ENCODE measurements around the gene NXPH4. TPM values are rescaled to one million over a fixed set of nuclear protein-coding genes. Genes with fewer than 3 reads are reported as not detected.

The NXPH4 gene
- total and polyA plus RNA-seq, 2 donors: 0.28 to 0.79 TPM

- Histone ChIP-seq H3K4me1 (ENCODE audit: insufficient read depth) (no peaks in the 10 kb centered on the region), H3K36me3 (ENCODE audit: insufficient read depth) (no peaks in the 10 kb centered on the region), H3K4me3 (ENCODE audit: low read depth, low read length) (no peak overlapping the region), H3K27ac (ENCODE audit: low read depth) (no peak overlapping the region)
- DNase-seq (ENCODE audit: extremely low spot score): no peak
- 70% methylated on average over 3 of the region's 3 CpGs for WGBS
Measured at GRCh38 chr12:57250541-57250940, 33.9 kb downstream of the NXPH4 start.

- WGBS: 67% methylated on average over 7 of the region's 7 CpGs
- Histone ChIP-seq H3K4me3 (ENCODE audit: low read depth, low read length) (no peak within 1 kb of the TSS), H3K36me3 (ENCODE audit: insufficient read depth) (no peaks in the 10 kb centered on the region), H3K27ac (ENCODE audit: low read depth) (no peak within 1 kb of the TSS), H3K4me1 (ENCODE audit: insufficient read depth) (no peaks in the 10 kb centered on the region)
- no peak for DNase-seq (ENCODE audit: extremely low spot score)
Measured at GRCh38 chr12:57250956-57251355, 34.4 kb downstream of the NXPH4 start, which contains the start of gene STAC3. TSS of gene STAC3 (minus strand) at chr12:57251187. CDS start at chr12:57249636, 1,551 bp downstream.

GRCh38 chr12:57254506-57255280, 38.1 kb downstream of the NXPH4 start:
- WGBS: 92% methylated on average over 14 of the region's 14 CpGs
- Histone ChIP-seq H3K27ac (ENCODE audit: low read depth) (no peak overlapping the region), H3K4me3 (ENCODE audit: low read depth, low read length) (no peak overlapping the region), H3K4me1 (ENCODE audit: insufficient read depth) (no peaks in the 10 kb centered on the region), H3K36me3 (ENCODE audit: insufficient read depth) (no peaks in the 10 kb centered on the region)
- DNase-seq (ENCODE audit: extremely low spot score): no peak

- no peak for DNase-seq (ENCODE audit: extremely low spot score)
- H3K36me3 ChIP-seq (ENCODE audit: insufficient read depth): no peaks in the 10 kb centered on the region
- no peak overlapping the region for H3K27ac ChIP-seq (ENCODE audit: low read depth)
- no peak overlapping the region for H3K4me3 ChIP-seq (ENCODE audit: low read depth, low read length)
- 84% methylated on average over 6 of the region's 6 CpGs for WGBS
- no peaks in the 10 kb centered on the region for H3K4me1 ChIP-seq (ENCODE audit: insufficient read depth)
Measured at GRCh38 chr12:57255916-57256315, 39.3 kb downstream of the NXPH4 start.

- Histone ChIP-seq H3K36me3 (ENCODE audit: insufficient read depth) (no peaks in the 10 kb centered on the region), H3K4me3 (ENCODE audit: low read depth, low read length) (no peak overlapping the region), H3K4me1 (ENCODE audit: insufficient read depth) (no peaks in the 10 kb centered on the region), H3K27ac (ENCODE audit: low read depth) (no peak overlapping the region)
- WGBS: 65% methylated on average over 6 of the region's 6 CpGs
- DNase-seq (ENCODE audit: extremely low spot score): no peak
Measured at GRCh38 chr12:57258977-57259970, 42.7 kb downstream of the NXPH4 start.

GRCh38 chr12:57260366-57260765, 43.8 kb downstream of the NXPH4 start:
- Histone ChIP-seq H3K4me3 (ENCODE audit: low read depth, low read length) (no peak overlapping the region), H3K4me1 (ENCODE audit: insufficient read depth) (no peaks in the 10 kb centered on the region), H3K27ac (ENCODE audit: low read depth) (no peak overlapping the region), H3K36me3 (ENCODE audit: insufficient read depth) (no peaks in the 10 kb centered on the region)
- WGBS: 89% methylated on average over 4 of the region's 4 CpGs
- no peak for DNase-seq (ENCODE audit: extremely low spot score)

GRCh38 chr12:57261428-57261865, 44.9 kb downstream of the NXPH4 start:
- WGBS: 55% methylated on average over 2 of the region's 2 CpGs
- H3K4me1 ChIP-seq (ENCODE audit: insufficient read depth): no peaks in the 10 kb centered on the region
- no peak for DNase-seq (ENCODE audit: extremely low spot score)
- no peak overlapping the region for H3K4me3 ChIP-seq (ENCODE audit: low read depth, low read length)
- H3K36me3 ChIP-seq (ENCODE audit: insufficient read depth): no peaks in the 10 kb centered on the region
- no peak overlapping the region for H3K27ac ChIP-seq (ENCODE audit: low read depth)

- no peak for DNase-seq (ENCODE audit: extremely low spot score)
- Histone ChIP-seq H3K4me1 (ENCODE audit: insufficient read depth) (no peaks in the 10 kb centered on the region), H3K27ac (ENCODE audit: low read depth) (no peak overlapping the region), H3K36me3 (ENCODE audit: insufficient read depth) (no peaks in the 10 kb centered on the region), H3K4me3 (ENCODE audit: low read depth, low read length) (no peak overlapping the region)
- WGBS: 89% methylated on average over 3 of the region's 3 CpGs
Measured at GRCh38 chr12:57262126-57262822, 45.7 kb downstream of the NXPH4 start.

GRCh38 chr12:57263096-57263495, 46.5 kb downstream of the NXPH4 start:
- DNase-seq (ENCODE audit: extremely low spot score): no peak
- Histone ChIP-seq H3K4me1 (ENCODE audit: insufficient read depth) (no peaks in the 10 kb centered on the region), H3K27ac (ENCODE audit: low read depth) (no peak overlapping the region), H3K36me3 (ENCODE audit: insufficient read depth) (peaks cover under 1% of the 10 kb centered on the region), H3K4me3 (ENCODE audit: low read depth, low read length) (no peak overlapping the region)
- WGBS: 91% methylated on average over 2 of the region's 2 CpGs

GRCh38 chr12:57266681-57267080, 50.1 kb downstream of the NXPH4 start:
- no peak overlapping the region for H3K27ac ChIP-seq (ENCODE audit: low read depth)
- peaks cover 6% of the 10 kb centered on the region for H3K36me3 ChIP-seq (ENCODE audit: insufficient read depth)
- no peak for DNase-seq (ENCODE audit: extremely low spot score)
- no peak overlapping the region for H3K4me3 ChIP-seq (ENCODE audit: low read depth, low read length)
- no peaks in the 10 kb centered on the region for H3K4me1 ChIP-seq (ENCODE audit: insufficient read depth)

- no peak overlapping the region for H3K27ac ChIP-seq (ENCODE audit: low read depth)
- no peaks in the 10 kb centered on the region for H3K4me1 ChIP-seq (ENCODE audit: insufficient read depth)
- DNase-seq (ENCODE audit: extremely low spot score): no peak
- 85% methylated on average over 7 of the region's 7 CpGs for WGBS
- peaks cover 6% of the 10 kb centered on the region for H3K36me3 ChIP-seq (ENCODE audit: insufficient read depth)
- no peak overlapping the region for H3K4me3 ChIP-seq (ENCODE audit: low read depth, low read length)
Measured at GRCh38 chr12:57268264-57268663, 51.7 kb downstream of the NXPH4 start.

GRCh38 chr12:57270966-57271470, 54.4 kb downstream of the NXPH4 start:
- 89% methylated on average over 1 of the region's 1 CpG for WGBS
- no peaks in the 10 kb centered on the region for H3K4me1 ChIP-seq (ENCODE audit: insufficient read depth)
- peaks cover 7% of the 10 kb centered on the region for H3K36me3 ChIP-seq (ENCODE audit: insufficient read depth)
- no peak overlapping the region for H3K4me3 ChIP-seq (ENCODE audit: low read depth, low read length)
- no peak overlapping the region for H3K27ac ChIP-seq (ENCODE audit: low read depth)
- DNase-seq (ENCODE audit: extremely low spot score): no peak

All from urinary bladder (tissue), 4 donors.